Hepatocyte (in vitro differentiated cells): ENCODE data around the gene ZMYM2.

Source experiments
- CTCF ChIP-seq: fragments of 200-600 bp; sonication (generic); IDR thresholded peaks from 2 replicates; pipeline ENCODE4 v1.5.1; 2016; ENCODE audit warnings: antibody characterized with exemption, mild to moderate bottlenecking; ENCODE audit not compliant: poor library complexity
- EZH2 ChIP-seq: fragments of 200-600 bp; sonication (generic); IDR thresholded peaks from 2 replicates; pipeline ENCODE4 v1.6.1; 2016; ENCODE audit warnings: antibody characterized with exemption, mild to moderate bottlenecking, borderline replicate concordance

GRCh38 chr13:19961924-19962323, 3.4 kb downstream of the ZMYM2 start:
- TF ChIP-seq CTCF, result no peak
- TF ChIP-seq EZH2, result no peak
